GM23248 (cell line): ENCODE measurements around the gene LYPD4. TPM values are rescaled to one million over a fixed set of nuclear protein-coding genes. Genes with fewer than 3 reads are reported as not detected.

Source experiments
- DNase-seq: peaks from one replicate; pipeline ENCODE4 v3.0.0-alpha.2; 2015
- H2AFZ ChIP-seq: fragments of 200-600 bp; sonication (generic); 2 replicates; pipeline ENCODE4 v1.6.1; 2016; ENCODE audit warnings: antibody characterized with exemption
- H3F3A ChIP-seq: fragments of 200-600 bp; sonication (generic); 2 replicates; pipeline ENCODE4 v1.6.1; 2016; ENCODE audit warnings: mild to moderate bottlenecking, antibody characterized with exemption, mixed run types; ENCODE audit not compliant: insufficient read depth
- H3K27ac ChIP-seq: fragments of 200-600 bp; sonication (generic); 2 replicates; pipeline ENCODE4 v1.5.1; 2016; ENCODE audit warnings: mild to moderate bottlenecking
- H3K27me3 ChIP-seq: fragments of 200-600 bp; sonication (generic); replicated peaks from 2 replicates; pipeline ENCODE4 v1.6.1; 2016; ENCODE audit warnings: mild to moderate bottlenecking; ENCODE audit not compliant: insufficient read depth
- H3K36me3 ChIP-seq: fragments of 200-600 bp; sonication (generic); 2 replicates; pipeline ENCODE4 v1.6.1; 2016; ENCODE audit warnings: low read depth, mild to moderate bottlenecking
- H3K4me1 ChIP-seq: fragments of 200-600 bp; sonication (generic); 2 replicates; pipeline ENCODE4 v1.6.1; 2016; ENCODE audit warnings: mild to moderate bottlenecking; ENCODE audit not compliant: insufficient read depth
- H3K4me2 ChIP-seq: fragments of 200-600 bp; sonication (generic); one replicate; pipeline ENCODE4 v1.6.1; 2016; ENCODE audit warnings: mild to moderate bottlenecking; ENCODE audit not compliant: unreplicated experiment
- H3K4me3 ChIP-seq: fragments of 200-600 bp; sonication (generic); 2 replicates; pipeline ENCODE4 v1.5.1; 2016; ENCODE audit warnings: mild to moderate bottlenecking
- H3K79me2 ChIP-seq: fragments of 200-600 bp; sonication (generic); 2 replicates; pipeline ENCODE4 v1.6.1; 2016; ENCODE audit warnings: mild to moderate bottlenecking; ENCODE audit not compliant: insufficient read depth
- H3K9ac ChIP-seq: fragments of 200-600 bp; sonication (generic); 2 replicates; pipeline ENCODE4 v1.6.1; 2016; ENCODE audit warnings: mild to moderate bottlenecking
- H3K9me2 ChIP-seq: fragments of 200-600 bp; sonication (generic); 2 replicates; pipeline ENCODE4 v1.6.1; 2016; ENCODE audit warnings: mixed run types, mild to moderate bottlenecking, moderate library complexity; ENCODE audit not compliant: insufficient read depth
- H3K9me3 ChIP-seq: fragments of 200-600 bp; sonication (generic); one replicate; pipeline ENCODE4 v1.6.1; 2017; ENCODE audit warnings: low read depth
- H4K20me1 ChIP-seq: fragments of 200-600 bp; sonication (generic); 2 replicates; pipeline ENCODE4 v1.6.0; 2016; ENCODE audit not compliant: insufficient read depth
- EZH2 ChIP-seq: fragments of 200-600 bp; sonication (generic); IDR thresholded peaks from 2 replicates; pipeline ENCODE4 v1.6.1; 2018; ENCODE audit warnings: antibody characterized with exemption, mild to moderate bottlenecking; ENCODE audit not compliant: insufficient read depth, poor library complexity, severe bottlenecking
- EZH2phosphoT487 ChIP-seq: fragments of 200-600 bp; sonication (generic); IDR thresholded peaks from 2 replicates; pipeline ENCODE4 v1.6.1; 2018; ENCODE audit warnings: antibody characterized with exemption, moderate library complexity, mild to moderate bottlenecking, low read depth; ENCODE audit not compliant: insufficient read depth
- WGBS, 2 experiments: methylation state at CpG; one replicate each; pipeline ENCODE4 v1.1.6; 2015 to 2017; ENCODE audit warnings: low lambda C conversion rate in 2 of 2, low coverage in 1 of 2; ENCODE audit errors: missing lambda C conversion rate in 2 of 2; 5-methylcytosine and 5-hydroxymethylcytosine counted together
- in situ Hi-C: fragments of 300-500 bp; cut with MboI; formaldehyde crosslinking; loops from 2 replicates; pipeline ENCODE4 v1.15.0; 2020
- polyA plus RNA-seq: library from polyadenylated mRNA; unstranded; fragments of >200 nt; fragmentation: Nextera tagmentation; extraction: Ambion mirVana; gene quantifications from 2 replicates; pipeline ENCODE4 v1.2.1, GENCODE V29; 2016
- total RNA-seq: library from RNA; depleted of rRNA; stranded (reverse); fragments of >200 nt; shearing (Covaris generic); gene quantifications from 2 replicates; pipeline ENCODE4 v1.2.3, GENCODE V29; 2014

LYPD4 gene
- total and polyA plus RNA-seq, 2 experiments from 2014 or later: not detected

DNA sequence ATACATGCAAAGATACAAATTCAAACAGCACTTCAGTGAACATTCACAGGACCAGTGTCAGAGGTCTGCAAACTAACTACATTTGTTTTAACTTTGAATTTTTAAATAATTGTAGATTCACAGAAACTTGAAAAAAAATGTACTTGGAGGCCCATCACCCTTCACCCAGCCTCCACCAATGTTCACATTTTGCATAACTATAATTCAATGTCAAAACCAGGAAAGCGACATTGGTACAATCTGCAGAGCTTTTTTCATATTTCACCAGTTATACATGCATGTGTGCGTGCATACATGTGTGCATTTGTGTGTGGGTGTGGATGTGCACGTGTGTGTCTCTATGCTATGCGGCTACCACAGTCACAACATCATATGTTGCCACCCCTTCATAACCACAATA, 29.2 kb downstream of the LYPD4 start:
- H4K20me1 ChIP-seq: no peaks in the 10 kb centered on the region
- H3K36me3 ChIP-seq: no peaks in the 10 kb centered on the region
- no peaks in the 10 kb centered on the region for H3K79me2 ChIP-seq
- H3K4me1 ChIP-seq: no peaks in the 10 kb centered on the region
- no peak for DNase-seq
- in situ Hi-C loops: no loop called here
- WGBS, 2 experiments: 30 to 38% methylated on average over 4 of the region's 4 CpGs
- no peak overlapping the region for H2AFZ ChIP-seq
- no peak overlapping the region for H3K4me2 ChIP-seq
- H3K9me2 ChIP-seq: no peaks in the 10 kb centered on the region
- peaks cover 7% of the 10 kb centered on the region; the same call in 1 of the 2 replicates for H3K27me3 ChIP-seq
- H3K9me3 ChIP-seq: no peaks in the 10 kb centered on the region
- H3K9ac ChIP-seq: no peak overlapping the region
- TF ChIP-seq EZH2 (no peak), EZH2phosphoT487 (no peak)
- no peaks in the 10 kb centered on the region for H3F3A ChIP-seq
- H3K27ac ChIP-seq: no peak overlapping the region
- H3K4me3 ChIP-seq: no peak overlapping the region

DNA sequence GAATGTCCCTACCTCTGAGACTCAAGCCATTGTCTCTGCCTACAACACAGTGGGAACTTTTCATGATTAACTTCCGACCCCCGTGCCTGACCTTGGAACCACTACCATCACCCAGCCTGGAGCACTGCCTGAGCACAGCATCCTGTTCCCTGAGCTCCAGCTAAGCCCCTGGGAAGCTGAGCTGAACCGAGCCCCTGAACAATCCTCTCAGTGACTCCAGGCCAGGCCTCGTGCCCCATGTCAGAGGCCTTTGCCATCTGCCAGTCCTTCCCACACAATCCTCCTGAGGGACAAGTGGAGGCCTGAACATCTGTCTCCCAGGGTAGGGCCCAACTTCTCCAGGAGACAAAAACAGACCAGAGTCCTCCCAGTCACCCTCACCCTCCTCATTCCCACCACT, 30.6 kb downstream of the LYPD4 start:
- Histone ChIP-seq H3K79me2 (no peaks in the 10 kb centered on the region), H3K9me3 (no peaks in the 10 kb centered on the region), H4K20me1 (no peaks in the 10 kb centered on the region), H3K9me2 (no peaks in the 10 kb centered on the region), H3F3A (no peaks in the 10 kb centered on the region), H2AFZ (no peak overlapping the region), H3K4me1 (no peaks in the 10 kb centered on the region), H3K27ac (no peak overlapping the region), H3K4me2 (no peak overlapping the region), H3K9ac (no peak overlapping the region), H3K27me3 (peaks cover 5% of the 10 kb centered on the region; the same call in 1 of the 2 replicates), H3K36me3 (no peaks in the 10 kb centered on the region), H3K4me3 (no peak overlapping the region)
- 26 to 33% methylated on average over 4 of the region's 4 CpGs for WGBS, 2 experiments
- no peak for DNase-seq
- TF ChIP-seq EZH2 (no peak), EZH2phosphoT487 (no peak)
- in situ Hi-C loops: no loop called here

GRCh38 chr19:41811981-41812380, 32.5 kb downstream of the LYPD4 start:
- no peaks in the 10 kb centered on the region for H3K4me1 ChIP-seq
- DNase-seq: no peak
- H3K27me3 ChIP-seq: no peaks in the 10 kb centered on the region
- H3K27ac ChIP-seq: no peak overlapping the region
- no peaks in the 10 kb centered on the region for H3K36me3 ChIP-seq
- H2AFZ ChIP-seq: no peak overlapping the region
- in situ Hi-C loops: no loop called here
- WGBS, 2 experiments: 26 to 32% methylated on average over 3 of the region's 3 CpGs
- no peaks in the 10 kb centered on the region for H3K9me2 ChIP-seq
- H3F3A ChIP-seq: no peaks in the 10 kb centered on the region
- H3K9ac ChIP-seq: no peak overlapping the region
- no peak overlapping the region for H3K4me2 ChIP-seq
- H4K20me1 ChIP-seq: no peaks in the 10 kb centered on the region
- no peak overlapping the region for H3K4me3 ChIP-seq
- TF ChIP-seq EZH2phosphoT487 (no peak), EZH2 (no peak)
- no peaks in the 10 kb centered on the region for H3K9me3 ChIP-seq
- H3K79me2 ChIP-seq: no peaks in the 10 kb centered on the region

GRCh38 chr19:41811036-41811435, 33.4 kb downstream of the LYPD4 start:
- Histone ChIP-seq H3K4me2 (no peak overlapping the region), H3K9ac (no peak overlapping the region), H3K79me2 (no peaks in the 10 kb centered on the region), H3K4me1 (no peaks in the 10 kb centered on the region), H3K27ac (no peak overlapping the region), H3K9me3 (no peaks in the 10 kb centered on the region), H3K9me2 (no peaks in the 10 kb centered on the region), H3F3A (no peaks in the 10 kb centered on the region), H2AFZ (no peak overlapping the region), H3K4me3 (no peak overlapping the region), H3K36me3 (no peaks in the 10 kb centered on the region), H4K20me1 (no peaks in the 10 kb centered on the region), H3K27me3 (no peaks in the 10 kb centered on the region)
- TF ChIP-seq EZH2phosphoT487: no peak
- no peak for TF ChIP-seq EZH2
- DNase-seq: no peak
- in situ Hi-C loops: no loop called here
- WGBS, 2 experiments: 28 to 30% methylated on average over 3 of the region's 3 CpGs

DNA sequence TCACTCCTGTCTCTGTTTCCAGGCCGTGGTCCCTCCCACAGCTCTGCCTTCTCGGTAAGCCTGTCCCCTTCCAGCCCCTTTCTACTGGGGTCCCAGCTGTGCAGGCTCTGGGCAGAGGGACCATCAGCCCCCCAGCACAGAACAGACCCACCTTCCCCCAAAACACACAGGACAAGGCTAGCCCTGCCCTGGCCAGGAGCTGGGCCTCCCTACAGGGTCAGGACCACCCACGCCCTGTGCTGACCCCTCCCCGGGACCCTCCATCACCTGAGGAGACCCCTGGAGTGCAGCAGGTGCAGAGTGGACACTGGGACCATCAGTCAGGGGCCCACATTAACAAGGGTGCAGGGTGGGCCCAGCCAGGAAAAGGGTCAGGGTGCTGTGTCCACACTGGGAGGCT, 34.2 kb downstream of the LYPD4 start:
- in situ Hi-C loops: no loop called here
- Histone ChIP-seq H3K36me3 (no peaks in the 10 kb centered on the region), H3K4me1 (no peaks in the 10 kb centered on the region), H3K9me2 (no peaks in the 10 kb centered on the region), H3K4me2 (no peak overlapping the region), H3K27ac (no peak overlapping the region), H3K9ac (no peak overlapping the region), H3F3A (no peaks in the 10 kb centered on the region), H3K27me3 (no peaks in the 10 kb centered on the region), H3K9me3 (no peaks in the 10 kb centered on the region), H3K79me2 (no peaks in the 10 kb centered on the region), H2AFZ (no peak overlapping the region), H3K4me3 (no peak overlapping the region), H4K20me1 (no peaks in the 10 kb centered on the region)
- no peak for DNase-seq
- WGBS, 2 experiments: 6 to 14% methylated on average over 4 of the region's 4 CpGs
- TF ChIP-seq EZH2: no peak
- no peak for TF ChIP-seq EZH2phosphoT487
